Erythroblast (primary cell): ENCODE results near the gene CLASP1.

ENCODE experiments used
- DNase-seq, 2 experiments: peaks; one replicate each; lab custom pipeline; 2025; lab: John Stamatoyannopoulos, UW
- GATA1 ChIP-seq: IDR thresholded peaks from 2 replicates; pipeline ENCODE4 v1.6.1; 2011; ENCODE audit warnings: low read depth, mild to moderate bottlenecking, control low read depth, low read length, moderate library complexity
- POLR2A ChIP-seq: IDR thresholded peaks from 2 replicates; pipeline ENCODE4 v1.6.1; 2011; ENCODE audit warnings: mild to moderate bottlenecking, low read length

CLASP1 gene

GRCh38 chr2:121415727-121416126 is 233.5 kb downstream of the CLASP1 start:
- TF ChIP-seq POLR2A = no peak
- no peak for TF ChIP-seq GATA1
- DNase-seq = no peak

DNA sequence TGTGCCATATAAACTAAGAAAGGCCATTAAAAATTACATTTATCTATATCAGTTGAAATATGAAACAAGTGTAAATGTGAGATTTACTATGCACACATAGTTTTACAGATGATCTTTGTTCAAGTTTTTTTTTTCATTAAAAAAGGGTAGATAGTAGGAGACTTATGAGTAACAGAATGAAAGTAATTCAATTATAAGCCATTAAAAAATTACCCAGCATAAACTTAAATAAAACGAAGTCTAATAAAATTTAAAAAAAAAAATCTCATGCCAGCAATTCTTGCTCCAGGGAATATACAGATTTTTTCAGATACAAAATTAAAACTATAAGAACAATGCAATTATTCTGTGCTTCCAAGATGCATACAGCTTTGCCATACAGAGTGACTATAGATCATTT is 236.9 kb downstream of the CLASP1 start:
- DNase-seq = no peak
- TF ChIP-seq GATA1 (no peak), POLR2A (no peak)

GRCh38 chr2:121409966-121410365 is 239.3 kb downstream of the CLASP1 start:
- TF ChIP-seq POLR2A (no peak), GATA1 (no peak)
- DNase-seq = no peak

- TF ChIP-seq POLR2A = no peak
- TF ChIP-seq GATA1 = no peak
- DNase-seq = no peak
Observed at GRCh38 chr2:121409388-121409787, 239.9 kb downstream of the CLASP1 start.

GRCh38 chr2:121408641-121409040 is 240.6 kb downstream of the CLASP1 start:
- TF ChIP-seq POLR2A (no peak), GATA1 (no peak)
- no peak for DNase-seq

DNA sequence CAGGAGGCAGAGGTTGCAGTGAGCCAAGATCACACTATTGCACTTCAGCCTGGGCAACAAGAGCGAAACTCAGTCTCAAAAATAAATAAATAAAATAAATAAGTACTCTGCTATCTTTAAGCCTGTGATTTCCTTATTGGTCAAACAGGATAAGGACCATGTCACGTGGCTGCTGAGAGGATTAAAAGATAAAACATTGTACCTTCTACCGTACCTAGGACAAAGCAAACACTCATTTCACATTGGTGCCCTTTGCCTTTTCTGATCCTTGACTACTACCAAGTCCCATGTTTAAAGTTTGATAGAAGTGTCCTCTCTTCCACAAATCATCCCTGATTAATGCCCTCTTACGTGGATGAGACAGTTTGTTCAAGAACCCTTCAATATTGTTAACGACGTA is 244.0 kb downstream of the CLASP1 start:
- TF ChIP-seq POLR2A = no peak
- no peak for TF ChIP-seq GATA1

DNA sequence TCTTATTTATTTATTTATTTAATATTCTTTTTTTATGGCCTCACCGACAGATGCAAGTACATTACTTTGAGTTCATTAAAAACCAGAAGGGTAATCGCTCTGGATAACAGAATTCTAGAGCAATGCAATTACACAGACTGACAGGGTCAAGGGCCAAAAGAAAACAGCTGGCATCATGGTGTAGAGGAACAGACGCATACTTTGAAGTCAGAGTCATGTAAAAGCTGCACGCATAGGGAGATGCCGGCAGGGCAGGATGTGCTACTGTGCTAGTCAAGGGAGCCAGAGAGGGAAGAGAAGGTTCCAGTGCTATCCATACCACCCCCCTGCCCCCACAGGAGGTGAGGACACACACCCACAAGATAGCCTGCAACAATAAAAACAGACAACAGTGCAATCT is 249.1 kb downstream of the CLASP1 start:
- no peak for DNase-seq
- TF ChIP-seq POLR2A = no peak
- no peak for TF ChIP-seq GATA1

More for the DNA sequence above, 244.0 kb downstream of the CLASP1 start:
- no peak for DNase-seq

DNA sequence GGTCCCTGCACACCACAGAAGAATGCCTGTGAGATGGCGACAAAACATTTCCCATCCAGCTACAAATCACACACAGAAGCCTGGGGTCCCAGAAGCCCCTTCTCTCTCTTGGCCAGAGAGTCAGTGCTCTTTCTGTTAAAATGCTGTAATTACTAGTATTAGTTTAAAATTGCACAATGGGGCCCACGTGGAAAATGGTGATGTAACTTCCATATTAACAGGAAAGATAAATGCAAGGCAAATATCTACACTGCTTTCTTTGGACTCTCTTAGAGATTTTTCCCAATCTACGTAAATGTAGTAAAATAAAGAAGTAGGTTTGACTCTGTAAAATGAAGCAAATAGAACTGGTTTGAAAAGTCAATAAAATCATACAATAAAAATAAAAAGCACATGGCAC is 250.4 kb downstream of the CLASP1 start:
- DNase-seq = no peak

GRCh38 chr2:121390082-121390692 is 259.1 kb downstream of the CLASP1 start:
- no peak for TF ChIP-seq GATA1
- no peak for TF ChIP-seq POLR2A
- no peak for DNase-seq

More for the DNA sequence above, 250.4 kb downstream of the CLASP1 start:
- TF ChIP-seq GATA1 = no peak
- no peak for TF ChIP-seq POLR2A

DNA sequence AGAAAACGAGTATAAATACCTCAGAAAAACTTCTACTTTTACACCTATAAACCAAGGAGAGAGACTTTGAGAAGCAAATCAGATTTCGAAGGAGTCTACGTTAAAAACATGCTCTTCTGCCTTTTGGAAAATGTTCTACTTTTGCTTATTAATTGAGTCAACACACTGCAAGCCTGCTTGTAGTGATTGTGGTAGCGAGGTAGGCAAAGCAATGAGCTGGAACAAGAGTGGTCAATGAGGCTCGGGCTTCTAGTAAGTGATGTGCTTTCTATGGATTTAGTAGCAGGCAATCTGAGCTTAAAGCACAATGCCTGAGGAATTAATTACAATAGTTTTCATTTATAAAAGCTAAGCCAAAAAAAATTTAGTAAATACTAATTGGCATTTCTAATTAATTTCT is 260.9 kb downstream of the CLASP1 start:
- no peak for TF ChIP-seq POLR2A
- no peak for TF ChIP-seq GATA1
- no peak for DNase-seq

DNA sequence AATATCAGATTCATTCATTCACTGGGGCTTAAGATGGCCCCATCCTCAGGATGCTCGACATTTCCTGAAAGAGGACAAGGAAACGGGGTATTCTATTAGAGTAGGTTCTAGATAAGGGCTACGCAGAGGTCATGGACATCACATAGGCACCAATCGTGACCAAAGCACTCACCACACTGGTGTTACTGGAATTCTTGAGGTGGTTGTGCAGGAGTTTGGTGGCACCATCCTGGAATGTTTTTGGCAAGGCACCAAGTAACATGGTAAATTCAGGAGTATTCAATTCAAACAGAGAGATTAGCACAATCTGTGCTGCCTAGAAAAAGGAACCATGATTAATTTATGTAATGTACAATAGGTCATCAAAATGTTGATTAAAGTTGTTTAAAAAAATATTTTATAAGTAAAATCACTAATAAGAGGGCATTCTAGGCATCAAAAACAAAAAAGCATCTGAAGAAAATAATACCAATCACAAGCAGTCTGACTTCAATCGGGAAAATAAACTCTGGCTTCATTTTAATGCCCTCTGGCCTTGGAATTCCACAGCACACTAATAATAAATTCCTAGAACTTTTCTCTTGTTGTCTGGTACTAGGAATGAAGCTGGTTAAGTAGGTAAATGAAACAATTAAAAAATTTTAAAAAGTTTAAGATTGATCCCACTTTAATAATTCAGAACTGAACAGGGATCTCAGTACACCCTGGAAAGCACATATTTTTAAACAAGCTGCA is 261.5 kb downstream of the CLASP1 start:
- DNase-seq = no peak
- TF ChIP-seq POLR2A (no peak), GATA1 (no peak)

GRCh38 chr2:121386707-121387106 is 262.6 kb downstream of the CLASP1 start:
- DNase-seq = no peak
- TF ChIP-seq GATA1 (no peak), POLR2A (no peak)

DNA sequence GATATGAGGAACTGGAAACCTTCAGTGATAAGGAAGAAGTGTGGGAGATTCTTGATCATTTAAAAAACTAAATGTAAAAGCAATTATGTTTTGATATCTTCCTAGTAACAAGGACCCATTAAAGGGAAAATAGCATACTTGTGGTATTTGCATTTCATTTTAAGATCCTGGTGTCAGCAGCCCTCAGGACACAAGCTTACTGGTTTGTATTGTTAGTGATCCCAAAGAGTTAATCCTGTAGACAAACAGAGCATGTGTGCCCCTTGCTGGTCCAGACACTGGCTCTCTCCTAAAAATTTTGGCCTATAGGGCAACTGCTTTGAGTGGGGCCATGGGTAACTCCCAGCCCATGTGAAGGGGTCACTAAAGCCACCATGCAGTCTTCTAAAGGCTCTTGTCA is 263.2 kb downstream of the CLASP1 start:
- DNase-seq = no peak
- TF ChIP-seq GATA1 (no peak), POLR2A (no peak)

- DNase-seq = no peak
- no peak for TF ChIP-seq POLR2A
- TF ChIP-seq GATA1 = no peak
Observed at GRCh38 chr2:121382744-121383143, 266.5 kb downstream of the CLASP1 start.
